ENCODE data around the gene CCSER1.
"Not testable (repeated sequence)": the region's sequence is repeated elsewhere in the genome, so short reads cannot be mapped to it uniquely, and the experiment has no call there.

The CCSER1 gene

DNA sequence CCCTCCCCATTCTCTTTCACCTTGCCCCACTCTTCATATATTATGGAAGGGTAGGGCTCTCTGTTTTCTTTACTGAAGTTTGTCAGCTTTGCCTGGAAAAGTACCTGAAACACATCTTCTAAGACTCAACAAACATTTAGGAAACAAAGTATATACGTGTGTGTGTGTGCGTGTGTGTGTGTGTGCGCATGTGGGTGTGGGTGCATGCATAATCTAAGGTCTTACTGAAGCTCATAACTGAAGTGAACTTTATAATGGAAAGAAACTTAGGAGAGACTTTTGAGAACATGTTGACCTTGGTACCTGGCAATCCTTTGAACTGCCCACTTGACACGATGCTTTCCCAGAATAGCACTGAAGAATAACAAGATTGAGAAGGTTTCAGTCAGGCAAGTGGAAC is 1190.2 kb downstream of the CCSER1 start:
- no peak for DNase-seq (ENCODE audit: low read depth, low spot score)
- TF ChIP-seq, protein P1, sequence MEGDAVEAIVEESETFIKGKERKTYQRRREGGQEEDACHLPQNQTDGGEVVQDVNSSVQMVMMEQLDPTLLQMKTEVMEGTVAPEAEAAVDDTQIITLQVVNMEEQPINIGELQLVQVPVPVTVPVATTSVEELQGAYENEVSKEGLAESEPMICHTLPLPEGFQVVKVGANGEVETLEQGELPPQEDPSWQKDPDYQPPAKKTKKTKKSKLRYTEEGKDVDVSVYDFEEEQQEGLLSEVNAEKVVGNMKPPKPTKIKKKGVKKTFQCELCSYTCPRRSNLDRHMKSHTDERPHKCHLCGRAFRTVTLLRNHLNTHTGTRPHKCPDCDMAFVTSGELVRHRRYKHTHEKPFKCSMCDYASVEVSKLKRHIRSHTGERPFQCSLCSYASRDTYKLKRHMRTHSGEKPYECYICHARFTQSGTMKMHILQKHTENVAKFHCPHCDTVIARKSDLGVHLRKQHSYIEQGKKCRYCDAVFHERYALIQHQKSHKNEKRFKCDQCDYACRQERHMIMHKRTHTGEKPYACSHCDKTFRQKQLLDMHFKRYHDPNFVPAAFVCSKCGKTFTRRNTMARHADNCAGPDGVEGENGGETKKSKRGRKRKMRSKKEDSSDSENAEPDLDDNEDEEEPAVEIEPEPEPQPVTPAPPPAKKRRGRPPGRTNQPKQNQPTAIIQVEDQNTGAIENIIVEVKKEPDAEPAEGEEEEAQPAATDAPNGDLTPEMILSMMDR (IDR thresholded peaks at IDR 0.05; ENCODE audit: low read depth, low read length), result no peak
- no peak overlapping the region for H3K4me3 ChIP-seq (ENCODE audit: low read depth, low read length)
- in situ Hi-C loops (cut with HindIII; ENCODE audit: low sequenced_read_pairs), result no loop called here

DNA sequence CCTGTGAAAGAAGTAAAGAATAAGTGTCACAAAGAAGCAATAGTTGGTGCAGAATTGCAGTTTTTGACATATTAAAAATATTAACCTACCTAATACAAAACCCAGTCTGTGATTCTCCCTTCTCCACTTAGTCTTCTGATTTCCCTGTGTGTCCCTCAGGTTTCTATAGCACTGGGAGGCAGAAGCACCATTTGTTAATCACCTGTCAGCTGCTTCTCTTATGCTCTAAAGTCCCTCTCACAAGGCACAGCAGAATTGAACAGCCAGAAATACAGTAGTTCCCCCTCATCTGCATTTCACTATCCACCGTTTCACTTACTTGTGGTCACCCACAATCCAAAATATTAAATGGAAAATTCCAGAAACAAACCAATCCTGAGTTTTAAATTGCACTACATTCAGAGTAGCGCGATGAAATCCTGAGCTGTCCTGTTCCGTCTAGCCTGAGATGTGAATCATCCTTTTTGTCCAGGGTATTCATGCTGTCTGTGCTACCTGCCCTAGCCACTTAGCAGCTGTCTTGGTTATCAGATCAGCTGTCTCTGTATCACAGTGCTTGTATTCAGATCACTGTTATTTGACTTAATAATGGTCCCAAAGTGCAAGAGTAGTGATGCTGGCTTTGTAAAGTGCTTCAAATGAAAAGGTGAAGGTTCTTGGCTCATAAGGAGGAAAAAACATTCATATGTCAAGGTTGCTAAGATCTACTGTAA is 1192.5 kb downstream of the CCSER1 start:
- DNase-seq (ENCODE audit: low read depth, low spot score), result no peak
- in situ Hi-C loops (cut with HindIII; ENCODE audit: low sequenced_read_pairs), result no loop called here
- TF ChIP-seq, protein P1 (IDR thresholded peaks at IDR 0.05; ENCODE audit: low read depth, low read length), result no peak
- no peak overlapping the region for H3K4me3 ChIP-seq (ENCODE audit: low read depth, low read length)

DNA sequence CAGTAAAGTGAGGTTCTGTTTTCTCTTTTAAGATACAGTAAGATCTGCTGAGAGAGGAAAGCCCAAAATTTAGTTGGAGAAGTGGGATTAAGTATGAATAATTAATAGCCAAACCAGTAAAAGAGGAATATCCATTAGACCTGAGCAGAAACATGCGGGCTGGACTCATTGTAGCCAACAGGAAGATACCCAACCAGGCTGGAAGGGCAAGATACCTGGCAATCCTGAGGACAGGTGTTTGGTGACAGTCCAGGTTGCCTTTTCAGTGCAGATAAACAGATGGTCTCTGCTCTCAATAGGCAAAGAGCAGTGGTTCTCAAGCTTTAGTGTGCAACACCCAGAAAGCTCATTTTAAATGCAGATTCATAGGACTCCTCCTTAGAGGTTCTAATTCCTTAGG is 1195.8 kb downstream of the CCSER1 start:
- H3K4me3 ChIP-seq (ENCODE audit: low read depth, low read length), result no peak overlapping the region
- no peak for DNase-seq (ENCODE audit: low read depth, low spot score)
- TF ChIP-seq, protein P1 (IDR thresholded peaks at IDR 0.05; ENCODE audit: low read depth, low read length), result no peak
- in situ Hi-C loops (cut with HindIII; ENCODE audit: low sequenced_read_pairs), result no loop called here

DNA sequence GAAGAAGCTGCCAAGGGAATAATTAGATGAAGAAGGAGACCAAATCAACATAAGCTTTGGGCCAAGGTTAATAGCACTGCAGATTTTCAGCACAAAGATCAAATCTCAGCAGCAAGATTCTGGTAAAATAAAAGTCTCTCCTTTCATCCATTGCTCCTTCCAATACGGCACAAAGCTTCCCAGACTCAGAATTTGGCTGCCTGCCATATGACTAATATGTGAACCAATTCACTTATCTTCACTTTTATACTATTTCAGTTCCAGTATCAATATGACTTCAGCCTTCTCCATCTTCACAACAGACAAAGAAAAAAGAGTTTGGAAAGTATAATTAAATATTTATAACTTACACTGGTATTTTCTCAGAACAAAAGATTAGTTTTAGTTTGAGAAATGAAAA is 1198.3 kb downstream of the CCSER1 start:
- in situ Hi-C loops (cut with HindIII; ENCODE audit: low sequenced_read_pairs), result no loop called here
- TF ChIP-seq, protein P1 (IDR thresholded peaks at IDR 0.05; ENCODE audit: low read depth, low read length), result no peak
- DNase-seq (ENCODE audit: low read depth, low spot score), result peak; percentile 86
- H3K4me3 ChIP-seq (ENCODE audit: low read depth, low read length), result no peak overlapping the region

DNA sequence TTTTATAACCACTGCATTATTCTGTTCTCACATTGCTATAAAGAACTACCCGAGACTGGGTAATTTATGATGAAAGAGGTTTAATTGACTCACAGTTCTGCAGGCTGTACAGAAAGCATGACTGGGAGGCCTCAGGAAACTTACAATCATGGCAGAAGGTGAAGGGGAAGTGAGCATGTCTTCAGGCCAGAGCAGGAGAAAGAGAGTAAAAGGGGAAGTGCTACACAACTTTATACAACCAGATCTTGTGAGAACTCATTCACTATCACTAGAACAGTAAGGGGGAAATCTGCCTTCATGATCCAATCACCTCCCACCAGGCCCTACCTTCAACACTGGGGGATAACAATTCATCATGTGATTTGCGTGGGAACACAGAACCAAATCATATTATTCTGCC is 1199.0 kb downstream of the CCSER1 start:
- DNase-seq (ENCODE audit: low read depth, low spot score); in situ Hi-C loops (cut with HindIII; ENCODE audit: low sequenced_read_pairs); H3K4me3 ChIP-seq (ENCODE audit: low read depth, low read length): not testable (repeated sequence)

DNA sequence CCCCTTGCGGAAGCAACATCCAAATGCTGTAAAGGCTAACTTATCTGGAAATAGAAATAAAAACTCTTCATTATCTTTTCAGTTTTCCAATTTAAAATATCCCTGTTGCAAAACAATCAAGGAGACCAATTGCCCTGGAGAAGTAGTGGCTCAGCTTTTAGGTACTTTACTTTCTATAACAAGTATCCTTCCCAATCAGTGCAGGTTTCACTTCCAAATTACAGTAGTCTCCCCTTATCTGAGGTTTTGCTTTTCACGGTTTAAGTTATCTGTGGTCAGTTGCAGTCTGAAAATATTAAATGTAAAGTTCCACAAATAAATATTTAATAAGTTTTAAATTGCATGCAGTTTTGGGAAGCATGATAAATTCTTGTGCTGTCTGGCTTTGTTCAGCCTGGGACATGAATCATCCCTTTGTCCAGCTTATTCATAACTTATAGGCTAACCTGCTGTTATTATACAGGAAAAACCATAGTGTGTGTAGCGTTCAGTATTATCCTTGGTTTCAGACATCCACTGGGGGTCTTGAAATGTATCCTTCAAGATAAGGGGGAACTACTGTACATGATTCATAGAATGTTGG is 1203.5 kb downstream of the CCSER1 start:
- TF ChIP-seq, protein P1 (IDR thresholded peaks at IDR 0.05; ENCODE audit: low read depth, low read length), result no peak
- in situ Hi-C loops (cut with HindIII; ENCODE audit: low sequenced_read_pairs), result no loop called here
- peak; percentile 2 for DNase-seq (ENCODE audit: low read depth, low spot score)
- no peak overlapping the region for H3K4me3 ChIP-seq (ENCODE audit: low read depth, low read length)

DNA sequence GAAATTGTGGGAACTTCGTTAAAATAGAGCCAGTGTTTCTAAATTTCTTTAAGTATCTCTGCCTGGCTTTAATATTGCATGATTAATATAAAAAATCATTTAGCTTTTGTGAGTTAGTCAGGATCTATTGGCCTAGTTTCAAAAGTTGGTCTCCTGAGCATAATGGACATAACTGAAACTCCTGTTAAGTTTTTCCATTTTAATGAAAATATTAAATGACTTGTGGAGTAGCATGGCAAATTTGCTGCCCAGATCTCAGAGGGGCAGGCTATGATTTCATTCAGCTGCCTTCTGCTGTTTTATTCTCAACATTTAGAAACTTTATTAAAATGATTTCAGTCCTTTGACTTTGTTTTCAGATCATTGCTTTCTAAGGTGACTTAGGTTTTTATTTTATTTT is 1213.6 kb downstream of the CCSER1 start:
- in situ Hi-C loops (cut with HindIII; ENCODE audit: low sequenced_read_pairs), result no loop called here

More for the DNA sequence above, 1213.6 kb downstream of the CCSER1 start:
- no peak for DNase-seq (ENCODE audit: low read depth, low spot score)
- TF ChIP-seq, protein P1 (IDR thresholded peaks at IDR 0.05; ENCODE audit: low read depth, low read length), result no peak
- H3K4me3 ChIP-seq (ENCODE audit: low read depth, low read length), result no peak overlapping the region

Data from astrocyte of the spinal cord (primary cell).